HepG2 (cell line): ENCODE results near the gene DDX11. TPM values are rescaled to one million over a fixed set of nuclear protein-coding genes. Genes with fewer than 3 reads are reported as not detected.

Source experiments
- ARID4A ChIP-seq: sonication (generic); formaldehyde crosslinking; IDR thresholded peaks from 2 replicates; pipeline ENCODE4 v1.5.0; 2020; ENCODE audit warnings: mild to moderate bottlenecking, missing genetic modification reagents, borderline replicate concordance
- CCDC6 ChIP-seq: sonication (generic); formaldehyde crosslinking; IDR thresholded peaks from 2 replicates; pipeline ENCODE4 v1.8.1; 2022; ENCODE audit warnings: mild to moderate bottlenecking, missing genetic modification reagents, moderate library complexity
- DMAP1 ChIP-seq: IDR thresholded peaks from 2 replicates; pipeline ENCODE4 v1.6.1; 2016
- GATAD2A ChIP-seq: IDR thresholded peaks from 2 replicates; pipeline ENCODE4 v1.6.1; 2016
- PHF21A ChIP-seq: sonication (generic); formaldehyde crosslinking; IDR thresholded peaks from 2 replicates; pipeline ENCODE4 v1.5.0; 2020; ENCODE audit warnings: mild to moderate bottlenecking, missing genetic modification reagents
- TBX2 ChIP-seq: sonication (generic); formaldehyde crosslinking; IDR thresholded peaks from 2 replicates; pipeline ENCODE4 v1.5.0; 2020; ENCODE audit warnings: missing genetic modification reagents, mild to moderate bottlenecking, borderline replicate concordance
- TBX3 ChIP-seq: fragments of 450-650 bp; IDR thresholded peaks from 2 replicates; pipeline ENCODE4 v1.6.1; 2017; ENCODE audit warnings: antibody characterized with exemption, mild to moderate bottlenecking, inconsistent platforms, borderline replicate concordance
- TEAD2 ChIP-seq: sonication (generic); formaldehyde crosslinking; IDR thresholded peaks from 2 replicates; pipeline ENCODE4 v1.9.0; 2021; ENCODE audit warnings: missing genetic modification reagents
- TFDP1 ChIP-seq: IDR thresholded peaks from 2 replicates; pipeline ENCODE4 v1.6.1; 2016; ENCODE audit warnings: missing compliant biosample characterization, missing genetic modification reagents, borderline replicate concordance
- ZFP1 ChIP-seq: IDR thresholded peaks from 2 replicates; pipeline ENCODE4 v1.6.1; 2016
- ZFY ChIP-seq: sonication (generic); formaldehyde crosslinking; IDR thresholded peaks from 2 replicates; pipeline ENCODE4 v1.4.0; 2020; ENCODE audit warnings: missing genetic modification reagents
- ZIK1 ChIP-seq: sonication (generic); formaldehyde crosslinking; IDR thresholded peaks from 2 replicates; pipeline ENCODE4 v1.5.0; 2020; ENCODE audit warnings: mild to moderate bottlenecking, low read depth, missing genetic modification reagents, borderline replicate concordance
- ZNF263 ChIP-seq: sonication (generic); formaldehyde crosslinking; IDR thresholded peaks from 2 replicates; pipeline ENCODE4 v1.4.0; 2020; ENCODE audit warnings: missing genetic modification reagents
- ZNF317 ChIP-seq: sonication (generic); formaldehyde crosslinking; IDR thresholded peaks from 2 replicates; pipeline ENCODE4 v1.5.0; 2020; ENCODE audit warnings: mild to moderate bottlenecking, missing genetic modification reagents
- ZNF501 ChIP-seq: sonication (generic); formaldehyde crosslinking; IDR thresholded peaks from 2 replicates; pipeline ENCODE4 v1.5.1; 2020; ENCODE audit warnings: mild to moderate bottlenecking, moderate library complexity, missing genetic modification reagents
- ZNF564 ChIP-seq: sonication (generic); formaldehyde crosslinking; IDR thresholded peaks from 2 replicates; pipeline ENCODE4 v1.8.1; 2023; ENCODE audit warnings: mild to moderate bottlenecking, missing genetic modification reagents
- ZNF607 ChIP-seq: sonication (generic); formaldehyde crosslinking; IDR thresholded peaks from 2 replicates; pipeline ENCODE4 v1.5.1; 2020; ENCODE audit warnings: missing genetic modification reagents, mild to moderate bottlenecking, borderline replicate concordance
- polyA plus RNA-seq, 8 experiments: library from polyadenylated mRNA; depleted of rRNA in 3 of 8; stranded (reverse) in 7 of 8; unstranded in 1 of 8; fragments of >200 nt; fragmentation: Illumina TruSeq in 4 of 8; extraction: Trizol in 4 of 8; gene quantifications; 2 replicates each; pipeline versions ENCODE4 v1.2.1 to v1.2.3, GENCODE V29; 2011 to 2016; ENCODE audit warnings: low read depth in 4 of 8, missing spikeins in 1 of 8, mixed read lengths in 1 of 8; ENCODE audit not compliant: insufficient read depth in 1 of 8
- total RNA-seq, 5 experiments: library from RNA; depleted of rRNA; stranded (reverse); fragments of >200 nt; fragmentation: Illumina TruSeq; extraction: Trizol; gene quantifications; 2 replicates each; pipeline ENCODE4 v1.2.3, GENCODE V29; 2016; ENCODE audit warnings: low read depth in 1 of 5
- TF ChIP-seq, protein P1 (sequence below): sonication (generic); formaldehyde crosslinking; IDR thresholded peaks from 2 replicates; pipeline ENCODE4 v1.8.1; 2023; ENCODE audit warnings: mild to moderate bottlenecking, missing genetic modification reagents
- TF ChIP-seq, protein P2 (sequence below): sonication (generic); formaldehyde crosslinking; IDR thresholded peaks from 2 replicates; pipeline ENCODE4 v1.5.1; 2020; ENCODE audit warnings: mild to moderate bottlenecking, missing genetic modification reagents, moderate library complexity

DDX11 gene
- total and polyA plus RNA-seq, 2 of the 13 experiments (the other 11 are each of a cell fraction or from before 2014, with no cell fraction given), result 23.9 to 40.8 TPM

- TF ChIP-seq ZNF564 (CRISPR knock-in tag) (0 out of 2 replicates have a peak, but pooled peaks have one; percentile 11), TBX3 (0 out of 2 replicates have a peak, but pooled peaks have one; percentile 22), ARID4A (CRISPR knock-in tag) (peak; percentile 14), CCDC6 (peak; percentile 49; the same call in 1 of the 2 replicates), TEAD2 (0 out of 2 replicates have a peak, but pooled peaks have one; percentile 26), TFDP1 (CRISPR knock-in tag) (0 out of 2 replicates have a peak, but pooled peaks have one; percentile 18), ZIK1 (CRISPR knock-in tag) (0 out of 2 replicates have a peak, but pooled peaks have one; percentile 15), ZNF607 (peak; percentile 75; the same call in 1 of the 2 replicates), PHF21A (0 out of 2 replicates have a peak, but pooled peaks have one; percentile 0), ZNF501 (peak; percentile 48; the same call in 1 of the 2 replicates), DMAP1 (peak; percentile 62), ZFP1 (0 out of 2 replicates have a peak, but pooled peaks have one; percentile 14), GATAD2A (0 out of 2 replicates have a peak, but pooled peaks have one; percentile 13), ZNF263 (CRISPR knock-in tag) (peak; percentile 37), ZFY (CRISPR knock-in tag) (peak; percentile 78), TBX2 (CRISPR knock-in tag) (0 out of 2 replicates have a peak, but pooled peaks have one; percentile 36), ZNF317 (0 out of 2 replicates have a peak, but pooled peaks have one; percentile 31)
- TF ChIP-seq, protein P1, sequence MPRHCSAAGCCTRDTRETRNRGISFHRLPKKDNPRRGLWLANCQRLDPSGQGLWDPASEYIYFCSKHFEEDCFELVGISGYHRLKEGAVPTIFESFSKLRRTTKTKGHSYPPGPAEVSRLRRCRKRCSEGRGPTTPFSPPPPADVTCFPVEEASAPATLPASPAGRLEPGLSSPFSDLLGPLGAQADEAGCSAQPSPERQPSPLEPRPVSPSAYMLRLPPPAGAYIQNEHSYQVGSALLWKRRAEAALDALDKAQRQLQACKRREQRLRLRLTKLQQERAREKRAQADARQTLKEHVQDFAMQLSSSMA (CRISPR knock-in tag), result peak; percentile 79; the same call in 1 of the 2 replicates
- TF ChIP-seq, protein P2, sequence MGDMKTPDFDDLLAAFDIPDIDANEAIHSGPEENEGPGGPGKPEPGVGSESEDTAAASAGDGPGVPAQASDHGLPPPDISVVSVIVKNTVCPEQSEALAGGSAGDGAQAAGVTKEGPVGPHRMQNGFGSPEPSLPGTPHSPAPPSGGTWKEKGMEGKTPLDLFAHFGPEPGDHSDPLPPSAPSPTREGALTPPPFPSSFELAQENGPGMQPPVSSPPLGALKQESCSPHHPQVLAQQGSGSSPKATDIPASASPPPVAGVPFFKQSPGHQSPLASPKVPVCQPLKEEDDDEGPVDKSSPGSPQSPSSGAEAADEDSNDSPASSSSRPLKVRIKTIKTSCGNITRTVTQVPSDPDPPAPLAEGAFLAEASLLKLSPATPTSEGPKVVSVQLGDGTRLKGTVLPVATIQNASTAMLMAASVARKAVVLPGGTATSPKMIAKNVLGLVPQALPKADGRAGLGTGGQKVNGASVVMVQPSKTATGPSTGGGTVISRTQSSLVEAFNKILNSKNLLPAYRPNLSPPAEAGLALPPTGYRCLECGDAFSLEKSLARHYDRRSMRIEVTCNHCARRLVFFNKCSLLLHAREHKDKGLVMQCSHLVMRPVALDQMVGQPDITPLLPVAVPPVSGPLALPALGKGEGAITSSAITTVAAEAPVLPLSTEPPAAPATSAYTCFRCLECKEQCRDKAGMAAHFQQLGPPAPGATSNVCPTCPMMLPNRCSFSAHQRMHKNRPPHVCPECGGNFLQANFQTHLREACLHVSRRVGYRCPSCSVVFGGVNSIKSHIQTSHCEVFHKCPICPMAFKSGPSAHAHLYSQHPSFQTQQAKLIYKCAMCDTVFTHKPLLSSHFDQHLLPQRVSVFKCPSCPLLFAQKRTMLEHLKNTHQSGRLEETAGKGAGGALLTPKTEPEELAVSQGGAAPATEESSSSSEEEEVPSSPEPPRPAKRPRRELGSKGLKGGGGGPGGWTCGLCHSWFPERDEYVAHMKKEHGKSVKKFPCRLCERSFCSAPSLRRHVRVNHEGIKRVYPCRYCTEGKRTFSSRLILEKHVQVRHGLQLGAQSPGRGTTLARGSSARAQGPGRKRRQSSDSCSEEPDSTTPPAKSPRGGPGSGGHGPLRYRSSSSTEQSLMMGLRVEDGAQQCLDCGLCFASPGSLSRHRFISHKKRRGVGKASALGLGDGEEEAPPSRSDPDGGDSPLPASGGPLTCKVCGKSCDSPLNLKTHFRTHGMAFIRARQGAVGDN (CRISPR knock-in tag), result peak; percentile 51; the same call in 1 of the 2 replicates
These were observed 744 bp downstream of the DDX11 start (continued) for GRCh38 chr12:31074333-31074874.
